HAP-1 (cell line): ENCODE data around the gene JPH3.

ENCODE experiments used
- DNase-seq, 2 experiments: peaks; one replicate each; pipeline ENCODE4 v3.0.0-alpha.2; 2016 to 2020; ENCODE audit warnings: low spot score in 2 of 2
- H3K27me3 ChIP-seq: fragments of 250-450 bp; sonication (Bioruptor Pico); 2 replicates; pipeline ENCODE4 v1.5.1; 2020; ENCODE audit warnings: low read depth, mild to moderate bottlenecking, moderate library complexity
- H3K36me3 ChIP-seq: fragments of 250-450 bp; sonication (Bioruptor Pico); replicated peaks from 2 replicates; pipeline ENCODE4 v1.5.1; 2020; ENCODE audit warnings: mild to moderate bottlenecking
- H3K4me1 ChIP-seq: fragments of 250-450 bp; sonication (Bioruptor Pico); 2 replicates; pipeline ENCODE4 v1.5.1; 2020; ENCODE audit warnings: mild to moderate bottlenecking
- H3K4me3 ChIP-seq: fragments of 250-450 bp; sonication (Bioruptor Pico); 2 replicates; pipeline ENCODE4 v1.5.1; 2020; ENCODE audit warnings: mild to moderate bottlenecking, moderate library complexity
- H3K9me3 ChIP-seq: fragments of 250-450 bp; sonication (Bioruptor Pico); 2 replicates; pipeline ENCODE4 v1.5.1; 2020; ENCODE audit warnings: mild to moderate bottlenecking, moderate library complexity
- in situ Hi-C: fragments of 300-500 bp; cut with MboI; formaldehyde crosslinking; loops from 3 replicates; pipeline ENCODE4 v1.14.3; 2020; ENCODE audit warnings: low sequenced_read_pairs, inconsistent platforms, mixed read lengths

JPH3 gene

GRCh38 chr16:87602001-87602775 lies at the start of gene JPH3:
JPH3 (plus strand) TSS chr16:87602508; CDS start chr16:87603147, 639 bp downstream.
- Histone ChIP-seq H3K27me3 (peaks cover 33% of the 10 kb centered on the region), H3K9me3 (no peaks in the 10 kb centered on the region), H3K36me3 (no peaks in the 10 kb centered on the region), H3K4me3 (peak within 1 kb of the TSS; percentile 56), H3K4me1 (no peaks in the 10 kb centered on the region)
- peak; percentile 41 to 77 for DNase-seq
- in situ Hi-C loops = no loop called here

DNA sequence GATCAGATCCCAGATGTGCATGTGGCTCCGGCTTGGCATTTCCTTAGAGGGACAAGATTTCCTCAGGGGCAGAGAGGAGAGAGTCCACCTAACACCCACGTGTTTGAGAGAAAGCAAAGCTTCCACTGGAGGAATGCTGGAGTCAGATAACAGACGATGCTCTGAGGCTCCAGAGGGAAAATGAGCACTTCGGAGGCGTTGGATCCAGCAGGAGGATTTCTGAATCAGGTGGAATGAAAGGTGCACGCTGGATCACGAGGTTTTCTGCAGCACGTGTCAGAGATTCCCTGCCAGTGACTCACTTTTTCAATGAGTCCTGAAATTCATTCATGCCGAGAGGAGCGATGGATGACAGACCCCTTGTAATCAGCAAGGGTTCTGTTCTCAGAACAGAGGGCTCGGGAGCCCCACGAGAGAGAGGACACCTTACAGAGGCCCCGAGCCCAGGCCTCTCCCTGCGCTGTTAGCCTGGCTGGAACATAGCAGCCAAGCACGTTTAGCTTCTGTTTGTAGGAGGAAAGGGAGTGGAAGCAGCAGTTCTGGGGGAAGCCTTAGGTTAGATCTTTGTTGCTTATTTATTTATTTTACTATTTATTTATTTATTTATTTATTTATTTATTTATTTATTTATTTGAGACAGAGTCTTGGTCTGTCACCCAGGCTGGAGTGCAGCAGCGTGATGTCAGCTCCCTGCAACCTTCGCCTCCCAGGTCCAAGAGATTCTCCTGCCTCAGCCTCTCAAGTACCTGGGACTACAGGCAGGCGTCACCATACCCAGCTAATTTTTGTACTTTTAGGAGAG lies 49.3 kb upstream of the JPH3 start:
- no peaks in the 10 kb centered on the region for H3K4me1 ChIP-seq
- H3K27me3 ChIP-seq = no peaks in the 10 kb centered on the region
- H3K4me3 ChIP-seq = no peak overlapping the region
- H3K36me3 ChIP-seq = no peaks in the 10 kb centered on the region
- in situ Hi-C loops = no loop called here
- no peaks in the 10 kb centered on the region for H3K9me3 ChIP-seq
- DNase-seq = no peak

- H3K4me3 ChIP-seq = no peak overlapping the region
- in situ Hi-C loops = no loop called here
- H3K4me1 ChIP-seq = no peaks in the 10 kb centered on the region
- no peaks in the 10 kb centered on the region for H3K27me3 ChIP-seq
- no peaks in the 10 kb centered on the region for H3K9me3 ChIP-seq
- no peaks in the 10 kb centered on the region for H3K36me3 ChIP-seq
- no peak for DNase-seq
These were observed 47.4 kb upstream of the JPH3 start for GRCh38 chr16:87554754-87555427.

- H3K4me1 ChIP-seq = no peaks in the 10 kb centered on the region
- no peak for DNase-seq
- no peak overlapping the region for H3K4me3 ChIP-seq
- no peaks in the 10 kb centered on the region for H3K27me3 ChIP-seq
- H3K36me3 ChIP-seq = no peaks in the 10 kb centered on the region
- in situ Hi-C loops = no loop called here
- H3K9me3 ChIP-seq = no peaks in the 10 kb centered on the region; the same call in 1 of the 2 replicates
These were observed 46.7 kb upstream of the JPH3 start for GRCh38 chr16:87555647-87556046.

- Histone ChIP-seq H3K27me3 (no peaks in the 10 kb centered on the region), H3K4me1 (no peaks in the 10 kb centered on the region), H3K9me3 (no peaks in the 10 kb centered on the region; the same call in 1 of the 2 replicates), H3K4me3 (no peak overlapping the region), H3K36me3 (no peaks in the 10 kb centered on the region)
- in situ Hi-C loops = no loop called here
- no peak for DNase-seq
These were observed 45.3 kb upstream of the JPH3 start for GRCh38 chr16:87556941-87557459.

DNA sequence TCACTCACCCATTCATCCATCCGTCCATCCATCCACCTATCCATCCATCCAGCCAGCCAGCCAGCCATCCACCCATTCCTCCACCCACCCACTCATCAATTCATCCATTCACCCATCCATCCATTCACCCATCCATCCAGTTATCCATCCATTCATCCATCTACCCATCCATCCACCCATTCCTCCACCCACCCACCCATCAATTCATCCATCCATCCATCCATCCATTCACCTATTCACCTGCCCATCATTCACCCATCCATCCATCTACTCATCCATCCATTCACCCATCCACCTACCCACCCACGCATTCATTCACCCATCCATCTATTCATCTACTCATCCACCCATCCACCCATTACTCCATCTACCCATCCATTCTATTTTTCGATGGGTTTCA lies 43.6 kb upstream of the JPH3 start:
- Histone ChIP-seq H3K9me3 (no peaks in the 10 kb centered on the region; the same call in 1 of the 2 replicates), H3K36me3 (no peaks in the 10 kb centered on the region), H3K27me3 (no peaks in the 10 kb centered on the region), H3K4me3 (no peak overlapping the region), H3K4me1 (no peaks in the 10 kb centered on the region)
- in situ Hi-C loops = no loop called here
- DNase-seq = no peak

DNA sequence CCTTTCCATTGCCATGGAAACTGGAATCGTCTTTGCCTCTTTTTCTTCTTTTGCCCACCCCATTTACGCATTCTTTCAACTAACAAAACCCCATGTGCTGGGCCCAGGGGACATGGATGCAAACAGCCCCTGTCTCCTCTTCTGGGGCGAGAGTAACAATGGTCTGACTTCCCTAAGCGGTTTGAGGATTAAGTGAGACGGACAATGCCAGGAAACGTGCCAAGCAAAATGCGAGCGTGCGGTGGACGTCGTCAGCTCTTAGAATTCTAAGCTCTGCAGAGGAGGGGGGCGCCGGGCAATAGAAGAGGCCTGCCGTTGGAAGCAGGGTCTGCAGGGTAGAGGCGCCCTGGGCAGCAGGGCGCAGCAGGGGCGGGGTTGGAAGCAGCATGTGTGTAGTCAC lies 42.4 kb upstream of the JPH3 start:
- Histone ChIP-seq H3K4me3 (no peak overlapping the region), H3K4me1 (no peaks in the 10 kb centered on the region), H3K36me3 (no peaks in the 10 kb centered on the region), H3K27me3 (no peaks in the 10 kb centered on the region), H3K9me3 (no peaks in the 10 kb centered on the region; the same call in 1 of the 2 replicates)
- in situ Hi-C loops = no loop called here
- DNase-seq = peak in 1 of 2 experiments; percentile 29

- H3K36me3 ChIP-seq = no peaks in the 10 kb centered on the region
- no peaks in the 10 kb centered on the region for H3K27me3 ChIP-seq
- in situ Hi-C loops = no loop called here
- H3K4me3 ChIP-seq = no peak overlapping the region
- peak; percentile 49 to 90 for DNase-seq
- H3K4me1 ChIP-seq = no peaks in the 10 kb centered on the region
- no peaks in the 10 kb centered on the region; the same call in 1 of the 2 replicates for H3K9me3 ChIP-seq
These were observed 41.7 kb upstream of the JPH3 start for GRCh38 chr16:87560428-87561199.

- Histone ChIP-seq H3K36me3 (no peaks in the 10 kb centered on the region), H3K4me1 (no peaks in the 10 kb centered on the region), H3K9me3 (no peaks in the 10 kb centered on the region; the same call in 1 of the 2 replicates), H3K27me3 (no peaks in the 10 kb centered on the region), H3K4me3 (no peak overlapping the region)
- no peak for DNase-seq
- in situ Hi-C loops = no loop called here
These were observed 40.9 kb upstream of the JPH3 start for GRCh38 chr16:87561200-87562105.

- in situ Hi-C loops = no loop called here
- no peaks in the 10 kb centered on the region; the same call in 1 of the 2 replicates for H3K9me3 ChIP-seq
- no peak for DNase-seq
- H3K27me3 ChIP-seq = no peaks in the 10 kb centered on the region
- H3K4me3 ChIP-seq = no peak overlapping the region
- no peaks in the 10 kb centered on the region for H3K36me3 ChIP-seq
- H3K4me1 ChIP-seq = no peaks in the 10 kb centered on the region
These were observed 40.1 kb upstream of the JPH3 start for GRCh38 chr16:87562201-87562600.

DNA sequence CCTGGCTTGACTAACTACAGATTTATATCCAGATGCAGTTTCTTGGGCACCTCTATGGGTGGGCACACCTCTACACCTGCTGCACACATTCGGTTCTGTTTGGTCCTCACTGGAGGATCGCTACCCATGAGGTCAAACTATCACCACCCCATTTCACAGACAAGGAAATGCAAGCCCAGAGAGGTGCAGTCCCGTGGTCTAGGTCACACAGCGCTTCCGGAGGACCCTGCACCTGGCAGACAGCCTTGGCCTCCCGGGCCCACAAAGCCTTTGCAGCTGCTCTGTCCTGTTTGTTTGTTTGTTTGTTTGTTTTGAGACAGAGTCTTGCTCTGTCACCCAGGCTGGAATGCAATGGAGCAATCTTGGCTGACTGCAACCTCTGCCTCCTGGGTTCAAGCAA lies 39.3 kb upstream of the JPH3 start:
- no peaks in the 10 kb centered on the region for H3K27me3 ChIP-seq
- in situ Hi-C loops = no loop called here
- no peaks in the 10 kb centered on the region; the same call in 1 of the 2 replicates for H3K9me3 ChIP-seq
- H3K4me3 ChIP-seq = no peak overlapping the region
- no peaks in the 10 kb centered on the region for H3K4me1 ChIP-seq
- DNase-seq = no peak
- H3K36me3 ChIP-seq = no peaks in the 10 kb centered on the region

GRCh38 chr16:87563714-87564523 lies 38.4 kb upstream of the JPH3 start:
- DNase-seq = no peak
- in situ Hi-C loops = no loop called here
- Histone ChIP-seq H3K4me1 (no peaks in the 10 kb centered on the region), H3K27me3 (no peaks in the 10 kb centered on the region), H3K4me3 (no peak overlapping the region), H3K9me3 (no peaks in the 10 kb centered on the region; the same call in 1 of the 2 replicates), H3K36me3 (no peaks in the 10 kb centered on the region)
